HEK293T (cell line): ENCODE measurements around the gene FBN1.

ENCODE experiments used
- ARNT ChIP-seq: fragments of 450-650 bp; IDR thresholded peaks from 2 replicates; pipeline ENCODE4 v1.6.1; 2017; ENCODE audit warnings: mild to moderate bottlenecking
- BHLHE40 ChIP-seq: fragments of 450-650 bp; IDR thresholded peaks from 2 replicates; pipeline ENCODE4 v1.6.1; 2016; ENCODE audit warnings: mild to moderate bottlenecking, moderate library complexity, borderline replicate concordance
- FOXA1 ChIP-seq: fragments of 450-650 bp; IDR thresholded peaks from 2 replicates; pipeline ENCODE4 v1.6.1; 2016; ENCODE audit warnings: mild to moderate bottlenecking
- FOXK2 ChIP-seq: fragments of 450-650 bp; IDR thresholded peaks from 2 replicates; pipeline ENCODE4 v1.6.1; 2016; ENCODE audit warnings: mild to moderate bottlenecking
- HDGF ChIP-seq: fragments of 450-650 bp; IDR thresholded peaks from 2 replicates; pipeline ENCODE4 v1.6.1; 2017; ENCODE audit warnings: antibody characterized with exemption, borderline replicate concordance
- LEF1 ChIP-seq: fragments of 450-650 bp; IDR thresholded peaks from 2 replicates; pipeline ENCODE4 v1.6.1; 2017; ENCODE audit warnings: mild to moderate bottlenecking, borderline replicate concordance
- NFRKB ChIP-seq: fragments of 450-650 bp; IDR thresholded peaks from 2 replicates; pipeline ENCODE4 v1.6.1; 2016; ENCODE audit warnings: mild to moderate bottlenecking, moderate library complexity
- SP1 ChIP-seq: fragments of 450-650 bp; IDR thresholded peaks from 2 replicates; pipeline ENCODE4 v1.6.1; 2017
- SUZ12 ChIP-seq: fragments of 450-650 bp; IDR thresholded peaks from 2 replicates; pipeline ENCODE4 v1.6.1; 2016; ENCODE audit warnings: mild to moderate bottlenecking
- TARDBP ChIP-seq: fragments of 450-650 bp; IDR thresholded peaks from 2 replicates; pipeline ENCODE4 v1.6.1; 2016
- ZNF384 ChIP-seq: fragments of 450-650 bp; IDR thresholded peaks from 2 replicates; pipeline ENCODE4 v1.6.1; 2016

- TF ChIP-seq ZNF384, result no peak
- no peak for TF ChIP-seq BHLHE40
- no peak for TF ChIP-seq TARDBP
- TF ChIP-seq ARNT, result no peak
- no peak for TF ChIP-seq HDGF
- TF ChIP-seq FOXA1, result no peak
- no peak for TF ChIP-seq NFRKB
- no peak for TF ChIP-seq FOXK2
- no peak for TF ChIP-seq SP1
- TF ChIP-seq LEF1, result no peak
- TF ChIP-seq SUZ12, result no peak
Measured at GRCh38 chr15:48459571-48460442, 185.7 kb downstream of the FBN1 start.
